Measurements from ENCODE around the gene RRAGC. TPM values are rescaled to one million over a fixed set of nuclear protein-coding genes. Genes with fewer than 3 reads are reported as not detected.

RRAGC gene
- total and polyA plus RNA-seq, 10 of the 15 experiments (the other 5 are each of a cell fraction or from before 2014, with no cell fraction given): 5.5 to 22.1 (median 15.0) TPM

- 46% methylated on average over 3 of the region's 3 CpGs for WGBS (ENCODE audit: insufficient coverage, insufficient replicate concordance, low lambda C conversion rate, missing lambda C conversion rate)
- H3K9ac ChIP-seq (ENCODE audit: control insufficient read depth, insufficient read depth, low read length): no peak overlapping the region
- ATAC-seq (no peak), FAIRE-seq (no peak), DNase-seq (ENCODE audit: low read depth, low spot score) (no peak)
- SMC1A ChIA-PET (ENCODE audit: uncharacterized antibody, unreplicated experiment): interaction anchor here (0.6 to 1.7 kb wide), 3 partner anchors 200 to 754 kb away, joined by 3 to 6 read pairs (median 4); partner anchors contain the start of gene NDUFS5
- no TSS peak for BruUV-seq (replicated peaks)
- no peak overlapping the region for H3K4me2 ChIP-seq (ENCODE audit: control insufficient read depth, insufficient read depth)
- RAD21 ChIA-PET (ENCODE audit: unreplicated experiment): interaction anchor here (0.6 kb wide), 1 partner anchor 231 kb away, joined by 3 read pairs; no protein-coding TSS in a partner anchor
- H3K4me1 ChIP-seq (ENCODE audit: control insufficient read depth, insufficient read depth, low read length): no peaks in the 10 kb centered on the region
- H4K20me1 ChIP-seq (ENCODE audit: control insufficient read depth, insufficient read depth): no peaks in the 10 kb centered on the region
- H3K27me3 ChIP-seq (replicated peaks in 1 of 2; ENCODE audit: control insufficient read depth in 2 of 2, insufficient read depth in 2 of 2, low read length in 1 of 2): peaks cover 0 to 4% of the 10 kb centered on the region in 2 experiments; a peak in 1 of 4 replicates
- no peaks in the 10 kb centered on the region for H3K79me2 ChIP-seq (ENCODE audit: control insufficient read depth, insufficient read depth, low read length)
- no peak overlapping the region for H2AFZ ChIP-seq (ENCODE audit: control insufficient read depth, low read depth, low read length)
- H3K36me3 ChIP-seq (ENCODE audit: control insufficient read depth in 2 of 2, insufficient read depth in 2 of 2, low read length in 1 of 2): no peaks in the 10 kb centered on the region
- intact Hi-C loops (cut with micrococcal nuclease; ENCODE audit: unreplicated experiment): no loop called here
- no peak overlapping the region for H3K4me3 ChIP-seq
- POLR2A ChIA-PET: no interaction called here
- no peaks in the 10 kb centered on the region for H3K9me3 ChIP-seq (replicated peaks; ENCODE audit: control insufficient read depth, insufficient read depth, low read length)
- CTCF ChIA-PET: interaction anchor here (0.5 to 2.9 kb wide), 2 partner anchors 9 to 1084 kb away, joined by 4 to 14 read pairs; no protein-coding TSS in a partner anchor
- no peak for TF ChIP-seq NFYA (IDR thresholded peaks at IDR 0.05; ENCODE audit: borderline replicate concordance, low read depth, low read length)
- no peak for TF ChIP-seq ASH2L (IDR thresholded peaks at IDR 0.05; ENCODE audit: borderline replicate concordance, low read depth)
- TF ChIP-seq BHLHE40 (IDR thresholded peaks at IDR 0.05; ENCODE audit: borderline replicate concordance in 1 of 2, low read depth in 2 of 2, low read length in 1 of 2): no peak
- TF ChIP-seq E2F8 (IDR thresholded peaks at IDR 0.05; ENCODE audit: low read depth, partially characterized antibody): no peak
- no peak for TF ChIP-seq JUNB (IDR thresholded peaks at IDR 0.05)
- H3K27ac ChIP-seq (ENCODE audit: control insufficient read depth, insufficient read depth): no peak overlapping the region
- in situ Hi-C loops (cut with MboI): loop anchor here (25.0 kb wide), 1 partner anchor 939 kb away; no protein-coding TSS in a partner anchor
Measured at GRCh38 chr1:38826262-38826661, 33.3 kb downstream of the RRAGC start.
